K562 (cell line): ENCODE results near the gene RBM3. TPM values are rescaled to one million over a fixed set of nuclear protein-coding genes. Genes with fewer than 3 reads are reported as not detected.

Experiments used
- ATAC-seq: fragments of 200-7000 bp; cut with Tn5 transposase; 3 replicates; pipeline ENCODE4 v1.9.1; 2020; ENCODE audit warnings: moderate library complexity
- BruUV-seq: library from RNA; stranded (reverse); fragments of 400-500 nt; replicated peaks from 2 replicates; lab custom pipeline; 2021; lab: Mats Ljungman, UMichigan
- CTCF ChIA-PET: fragments of 300-600 bp; formaldehyde crosslinking; extraction: SDS; loops from one replicate; lab custom pipeline; 2021; ENCODE audit warnings: low intra/inter-chr PET ratio; lab: Yijun Ruan, JAX
- POLR2A ChIA-PET: fragments of 300-600, 350-650 bp; sonication (Branson Sonifier 250); formaldehyde crosslinking; extraction: SDS; loops from one replicate; lab custom pipeline; 2021; ENCODE audit warnings: antibody characterized with exemption, inconsistent platforms; lab: Yijun Ruan, JAX
- DNase-seq, 4 experiments: peaks; one replicate each; pipeline versions ENCODE4 v3.0.0 to v3.0.0-alpha.2; 2011 to 2018; ENCODE audit warnings: low spot score in 3 of 4, mixed read lengths in 3 of 4; ENCODE audit errors: extremely low read depth in 1 of 4
- FAIRE-seq: peaks from 2 replicates; lab custom pipeline; 2011; peaks lifted over from hg19 to GRCh38; lab: Jason Lieb, UNC
- H2AFZ ChIP-seq: 2 replicates; pipeline ENCODE4 v1.6.0; 2011; ENCODE audit warnings: low read depth, low read length, control low read depth, inconsistent platforms
- H3K27ac ChIP-seq: fragments of 200-600 bp; 3 replicates; pipeline ENCODE4 v1.8.0; 2011; ENCODE audit warnings: low read depth, mild to moderate bottlenecking, control low read depth, inconsistent platforms, low read length, moderate library complexity, mixed read lengths; ENCODE audit errors: extremely low read depth
- H3K27me3 ChIP-seq, 2 experiments: fragments of 300-600 bp in 1 of 2; 2 replicates in 1 of 2; 3 replicates in 1 of 2; pipeline versions ENCODE4 v1.6.0 to v1.8.0; 2011; ENCODE audit warnings: inconsistent platforms in 2 of 2, low read length in 2 of 2, mild to moderate bottlenecking in 1 of 2, mixed read lengths in 1 of 2, moderate library complexity in 1 of 2; ENCODE audit not compliant: control insufficient read depth in 2 of 2, insufficient read depth in 2 of 2
- H3K36me3 ChIP-seq: fragments of 300-600 bp; 3 replicates; pipeline ENCODE4 v1.8.0; 2011; ENCODE audit warnings: mild to moderate bottlenecking, low read length, inconsistent platforms; ENCODE audit not compliant: control insufficient read depth, insufficient read depth
- H3K4me1 ChIP-seq, 2 experiments: fragments of 200-600 bp in 1 of 2; replicated peaks in 1 of 2; 2 replicates in 1 of 2; 3 replicates in 1 of 2; pipeline versions ENCODE4 v1.5.1 to v1.8.0; 2011; ENCODE audit warnings: inconsistent platforms in 2 of 2, low read length in 2 of 2, mild to moderate bottlenecking in 1 of 2, mixed read lengths in 1 of 2, moderate library complexity in 1 of 2; ENCODE audit not compliant: control insufficient read depth in 2 of 2, insufficient read depth in 2 of 2
- H3K4me2 ChIP-seq: 2 replicates; pipeline ENCODE4 v1.6.1; 2011; ENCODE audit warnings: low read length, control low read depth, inconsistent platforms, mixed read lengths; ENCODE audit not compliant: insufficient read depth
- H3K4me3 ChIP-seq: fragments of 200-600 bp; sonication (generic), shearing (Covaris generic); 2 replicates; pipeline ENCODE4 v1.5.1; 2016; ENCODE audit warnings: control low read depth, inconsistent platforms
- H3K79me2 ChIP-seq: fragments of 200-600 bp; 3 replicates; pipeline ENCODE4 v1.8.0; 2011; ENCODE audit warnings: low read length, inconsistent platforms; ENCODE audit not compliant: control insufficient read depth, insufficient read depth
- H3K9ac ChIP-seq, 2 experiments: 2 replicates each; pipeline versions ENCODE4 v1.6.0 to v1.6.1; 2011; ENCODE audit warnings: low read depth in 2 of 2, low read length in 2 of 2, control low read depth in 1 of 2, inconsistent platforms in 1 of 2, mild to moderate bottlenecking in 1 of 2, mixed read lengths in 1 of 2; ENCODE audit not compliant: insufficient read depth in 1 of 2
- H3K9me1 ChIP-seq: one replicate; pipeline ENCODE4 v1.6.0; 2011; ENCODE audit warnings: inconsistent platforms, mild to moderate bottlenecking, low read length, moderate library complexity; ENCODE audit not compliant: control insufficient read depth, insufficient read depth
- H3K9me3 ChIP-seq: replicated peaks from 2 replicates; pipeline ENCODE4 v1.5.1; 2011; ENCODE audit warnings: low read depth, low read length, inconsistent platforms; ENCODE audit not compliant: control insufficient read depth, insufficient read depth
- H4K20me1 ChIP-seq: replicated peaks from 2 replicates; pipeline ENCODE4 v1.6.1; 2011; ENCODE audit warnings: low read length, inconsistent platforms, mixed read lengths; ENCODE audit not compliant: control insufficient read depth, insufficient read depth
- CBX5 ChIP-seq: IDR thresholded peaks from 2 replicates; pipeline ENCODE4 v1.6.1; 2014; ENCODE audit warnings: low read depth, borderline replicate concordance
- PHF20 ChIP-seq: fragments of 450-650 bp; IDR thresholded peaks from 2 replicates; pipeline ENCODE4 v1.6.1; 2018; ENCODE audit not compliant: partially characterized antibody
- RFX1 ChIP-seq: fragments of 450-650 bp; IDR thresholded peaks from 2 replicates; pipeline ENCODE4 v1.6.1; 2016; ENCODE audit warnings: mild to moderate bottlenecking, moderate library complexity
- SETDB1 ChIP-seq: IDR thresholded peaks from one replicate; pipeline ENCODE4 v1.6.1; 2012; ENCODE audit warnings: low read length, control low read depth, inconsistent platforms
- SUPT5H ChIP-seq: fragments of 450-650 bp; IDR thresholded peaks from 2 replicates; pipeline ENCODE4 v1.6.1; 2016
- TFAP4 ChIP-seq: sonication (generic); formaldehyde crosslinking; IDR thresholded peaks from 2 replicates; pipeline ENCODE4 v1.8.0; 2022; ENCODE audit warnings: missing genetic modification reagents, mild to moderate bottlenecking, moderate library complexity, borderline replicate concordance
- TRIM24 ChIP-seq, 2 experiments: fragments of 450-650 bp; IDR thresholded peaks; 2 replicates each; pipeline ENCODE4 v1.6.1; 2016
- XRCC4 ChIP-seq: IDR thresholded peaks from one replicate; pipeline ENCODE4 v1.6.1; 2011; ENCODE audit not compliant: insufficient read depth, insufficient read length; ENCODE audit errors: extremely low read depth
- ZNF217 ChIP-seq: sonication (generic); formaldehyde crosslinking; IDR thresholded peaks from 2 replicates; pipeline ENCODE4 v1.8.0; 2022; ENCODE audit warnings: mild to moderate bottlenecking, missing genetic modification reagents
- ZNF780A ChIP-seq: fragments of 250-450 bp; sonication (Bioruptor Pico); IDR thresholded peaks from 2 replicates; pipeline ENCODE4 v1.5.0; 2021; ENCODE audit warnings: mild to moderate bottlenecking
- ZNF830 ChIP-seq: fragments of 250-450 bp; sonication (Bioruptor Pico); IDR thresholded peaks from 2 replicates; pipeline ENCODE4 v1.5.0; 2021; ENCODE audit warnings: mild to moderate bottlenecking
- WGBS: fragments of 100-300 bp; shearing (Covaris generic); methylation state at CpG from one replicate; pipeline ENCODE4 v1.1.6; 2016; ENCODE audit warnings: low coverage, mixed read lengths; ENCODE audit not compliant: insufficient coverage; ENCODE audit errors: missing lambda C conversion rate; 5-methylcytosine and 5-hydroxymethylcytosine counted together
- in situ Hi-C: fragments of 300-500 bp; cut with MboI; formaldehyde crosslinking; loops from 4 replicates; pipeline ENCODE4 v1.15.0; 2018; ENCODE audit warnings: inconsistent platforms, mixed read lengths
- intact Hi-C: fragments of 100-400 bp; cut with micrococcal nuclease; formaldehyde crosslinking; loops from 2 replicates; pipeline ENCODE4 v1.14.2; 2022
- polyA plus RNA-seq, 8 experiments: library from polyadenylated mRNA; depleted of rRNA in 4 of 8; stranded (reverse) in 5 of 8; unstranded in 3 of 8; fragments of >200 nt; fragmentation: Nextera tagmentation in 2 of 8; fragmentation: Illumina TruSeq in 1 of 8; extraction: Ambion mirVana in 2 of 8; extraction: Trizol in 1 of 8; gene quantifications; 2 replicates each; pipeline versions ENCODE4 v1.2.1 to v1.2.3, GENCODE V29; 2011 to 2014; ENCODE audit warnings: inconsistent platforms in 1 of 8, missing spikeins in 1 of 8
- total RNA-seq, 7 experiments: library from RNA; depleted of rRNA in 6 of 7; stranded (reverse); fragments of >200 nt in 6 of 7; fragmentation: Illumina TruSeq in 2 of 7; extraction: Trizol in 2 of 7; gene quantifications; 2 replicates each; pipeline versions ENCODE4 v1.2.1 to v1.2.3, GENCODE V29; 2011 to 2021; ENCODE audit warnings: low replicate concordance in 1 of 7
- TF ChIP-seq, protein P1 (sequence below): fragments of 450-650 bp; IDR thresholded peaks from 2 replicates; pipeline ENCODE4 v1.6.1; 2016; ENCODE audit warnings: low read depth

The RBM3 gene
- total and polyA plus RNA-seq, 9 of the 15 experiments (the other 6 are each of a cell fraction or from before 2014, with no cell fraction given), result 70.3 to 272 (median 209) TPM

DNA sequence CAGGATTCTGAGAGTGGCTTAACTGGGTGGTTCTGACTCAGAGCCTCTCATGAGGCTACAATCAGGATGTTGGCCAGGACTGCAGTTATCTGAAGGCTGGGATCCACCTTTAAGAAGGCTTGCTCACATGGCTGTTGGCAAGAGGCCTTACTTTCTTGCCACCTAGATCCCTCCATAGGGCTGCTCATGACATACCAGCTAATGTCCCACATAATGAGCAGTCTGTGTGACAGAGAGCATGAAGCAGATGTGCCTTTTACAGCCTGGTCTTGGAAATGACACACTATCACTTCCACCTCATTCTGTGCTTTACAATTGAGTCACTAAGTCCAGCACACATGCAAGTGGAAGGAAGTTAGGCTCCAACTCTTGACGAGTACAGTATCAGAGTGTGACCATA is 4.3 kb upstream of the RBM3 start:
- in situ Hi-C loops, result no loop called here
- TF ChIP-seq TRIM24 (IDR thresholded peaks at IDR 0.05) (no peak), ZNF780A (no peak), TFAP4 (no peak), RFX1 (no peak), PHF20 (no peak), SETDB1 (no peak), XRCC4 (no peak), ZNF830 (no peak), SUPT5H (no peak), ZNF217 (no peak), CBX5 (no peak)
- TF ChIP-seq, protein P1, sequence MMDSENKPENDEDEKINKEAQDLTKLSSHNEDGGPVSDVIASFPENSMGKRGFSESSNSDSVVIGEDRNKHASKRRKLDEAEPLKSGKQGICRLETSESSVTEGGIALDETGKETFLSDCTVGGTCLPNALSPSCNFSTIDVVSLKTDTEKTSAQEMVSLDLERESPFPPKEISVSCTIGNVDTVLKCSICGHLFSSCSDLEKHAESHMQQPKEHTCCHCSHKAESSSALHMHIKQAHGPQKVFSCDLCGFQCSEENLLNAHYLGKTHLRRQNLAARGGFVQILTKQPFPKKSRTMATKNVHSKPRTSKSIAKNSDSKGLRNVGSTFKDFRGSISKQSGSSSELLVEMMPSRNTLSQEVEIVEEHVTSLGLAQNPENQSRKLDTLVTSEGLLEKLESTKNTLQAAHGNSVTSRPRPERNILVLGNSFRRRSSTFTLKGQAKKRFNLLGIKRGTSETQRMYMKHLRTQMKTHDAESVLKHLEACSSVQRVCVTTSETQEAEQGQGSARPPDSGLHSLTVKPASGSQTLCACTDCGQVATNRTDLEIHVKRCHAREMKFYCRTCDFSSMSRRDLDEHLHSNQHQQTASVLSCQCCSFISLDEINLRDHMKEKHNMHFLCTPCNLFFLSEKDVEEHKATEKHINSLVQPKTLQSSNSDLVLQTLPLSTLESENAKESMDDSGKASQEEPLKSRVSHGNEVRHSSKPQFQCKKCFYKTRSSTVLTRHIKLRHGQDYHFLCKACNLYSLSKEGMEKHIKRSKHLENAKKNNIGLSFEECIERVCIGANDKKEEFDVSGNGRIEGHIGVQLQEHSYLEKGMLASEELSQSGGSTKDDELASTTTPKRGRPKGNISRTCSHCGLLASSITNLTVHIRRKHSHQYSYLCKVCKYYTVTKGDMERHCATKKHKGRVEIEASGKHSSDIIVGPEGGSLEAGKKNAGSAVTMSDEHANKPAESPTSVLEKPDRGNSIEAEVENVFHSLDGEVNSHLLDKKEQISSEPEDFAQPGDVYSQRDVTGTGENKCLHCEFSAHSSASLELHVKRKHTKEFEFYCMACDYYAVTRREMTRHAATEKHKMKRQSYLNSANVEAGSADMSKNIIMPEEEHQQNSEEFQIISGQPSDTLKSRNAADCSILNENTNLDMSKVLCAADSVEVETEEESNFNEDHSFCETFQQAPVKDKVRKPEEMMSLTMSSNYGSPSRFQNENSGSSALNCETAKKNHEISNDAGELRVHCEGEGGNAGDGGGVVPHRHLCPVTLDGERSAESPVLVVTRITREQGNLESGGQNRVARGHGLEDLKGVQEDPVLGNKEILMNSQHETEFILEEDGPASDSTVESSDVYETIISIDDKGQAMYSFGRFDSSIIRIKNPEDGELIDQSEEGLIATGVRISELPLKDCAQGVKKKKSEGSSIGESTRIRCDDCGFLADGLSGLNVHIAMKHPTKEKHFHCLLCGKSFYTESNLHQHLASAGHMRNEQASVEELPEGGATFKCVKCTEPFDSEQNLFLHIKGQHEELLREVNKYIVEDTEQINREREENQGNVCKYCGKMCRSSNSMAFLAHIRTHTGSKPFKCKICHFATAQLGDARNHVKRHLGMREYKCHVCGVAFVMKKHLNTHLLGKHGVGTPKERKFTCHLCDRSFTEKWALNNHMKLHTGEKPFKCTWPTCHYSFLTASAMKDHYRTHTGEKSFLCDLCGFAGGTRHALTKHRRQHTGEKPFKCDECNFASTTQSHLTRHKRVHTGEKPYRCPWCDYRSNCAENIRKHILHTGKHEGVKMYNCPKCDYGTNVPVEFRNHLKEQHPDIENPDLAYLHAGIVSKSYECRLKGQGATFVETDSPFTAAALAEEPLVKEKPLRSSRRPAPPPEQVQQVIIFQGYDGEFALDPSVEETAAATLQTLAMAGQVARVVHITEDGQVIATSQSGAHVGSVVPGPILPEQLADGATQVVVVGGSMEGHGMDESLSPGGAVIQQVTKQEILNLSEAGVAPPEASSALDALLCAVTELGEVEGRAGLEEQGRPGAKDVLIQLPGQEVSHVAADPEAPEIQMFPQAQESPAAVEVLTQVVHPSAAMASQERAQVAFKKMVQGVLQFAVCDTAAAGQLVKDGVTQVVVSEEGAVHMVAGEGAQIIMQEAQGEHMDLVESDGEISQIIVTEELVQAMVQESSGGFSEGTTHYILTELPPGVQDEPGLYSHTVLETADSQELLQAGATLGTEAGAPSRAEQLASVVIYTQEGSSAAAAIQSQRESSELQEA, result no peak

More for the DNA sequence above, 4.3 kb upstream of the RBM3 start:
- WGBS, result 33% methylated on average over 1 of the region's 1 CpG
- Histone ChIP-seq H3K4me3 (no peak overlapping the region), H3K27ac (no peak overlapping the region; the same call in 2 of the 3 replicates), H3K36me3 (peaks cover 1% of the 10 kb centered on the region; the same call in 2 of the 3 replicates), H3K79me2 (peaks cover 7% of the 10 kb centered on the region), H3K4me2 (no peak overlapping the region), H3K9ac (no peak overlapping the region), H4K20me1 (peaks cover under 1% of the 10 kb centered on the region; the same call in 1 of the 2 replicates), H3K9me3 (no peaks in the 10 kb centered on the region), H3K27me3 (no peaks in the 10 kb centered on the region), H2AFZ (no peak overlapping the region), H3K4me1 (peaks cover 0 to 3% of the 10 kb centered on the region in 2 experiments; a peak in 3 of 5 replicates), H3K9me1 (no peaks in the 10 kb centered on the region)
- no TSS peak for BruUV-seq
- DNase-seq (no peak), ATAC-seq (no peak), FAIRE-seq (no peak)
- intact Hi-C loops, result loop anchor here (10.0 kb wide), 1 partner anchor 45 kb away; the partner anchor contains the start of gene EBP
- ChIA-PET CTCF (no interaction called here), POLR2A (no interaction called here)
